Stimulated activated CD8-positive, alpha-beta memory T cell treated with anti-CD3 and anti-CD28 coated beads, Interleukin-4, amount 100 ng/mL, for 4 hours (primary cell): ENCODE data around the gene PRPH2.
"Not testable (repeated sequence)": the region's sequence is repeated elsewhere in the genome, so short reads cannot be mapped to it uniquely, and the experiment has no call there.

Experiments
- DNase-seq, 2 donors: peaks; one replicate each; pipeline ENCODE4 v3.0.0-alpha.2; 2020; ENCODE audit warnings: low read depth in 2 of 2, low spot score in 1 of 2

Gene PRPH2

GRCh38 chr6:42742116-42742894 lies 19.9 kb upstream of the PRPH2 start:
- DNase-seq = no peak

GRCh38 chr6:42740725-42741124 lies 18.3 kb upstream of the PRPH2 start:
- DNase-seq = no peak

GRCh38 chr6:42735976-42736375 lies 13.6 kb upstream of the PRPH2 start:
- DNase-seq = no peak

- DNase-seq = not testable (repeated sequence)
Observed at GRCh38 chr6:42733867-42734481, 11.6 kb upstream of the PRPH2 start.

GRCh38 chr6:42729731-42730130 lies 7.3 kb upstream of the PRPH2 start:
- DNase-seq = no peak

- DNase-seq = no peak
Observed at GRCh38 chr6:42727627-42728026, 5.2 kb upstream of the PRPH2 start.

DNA sequence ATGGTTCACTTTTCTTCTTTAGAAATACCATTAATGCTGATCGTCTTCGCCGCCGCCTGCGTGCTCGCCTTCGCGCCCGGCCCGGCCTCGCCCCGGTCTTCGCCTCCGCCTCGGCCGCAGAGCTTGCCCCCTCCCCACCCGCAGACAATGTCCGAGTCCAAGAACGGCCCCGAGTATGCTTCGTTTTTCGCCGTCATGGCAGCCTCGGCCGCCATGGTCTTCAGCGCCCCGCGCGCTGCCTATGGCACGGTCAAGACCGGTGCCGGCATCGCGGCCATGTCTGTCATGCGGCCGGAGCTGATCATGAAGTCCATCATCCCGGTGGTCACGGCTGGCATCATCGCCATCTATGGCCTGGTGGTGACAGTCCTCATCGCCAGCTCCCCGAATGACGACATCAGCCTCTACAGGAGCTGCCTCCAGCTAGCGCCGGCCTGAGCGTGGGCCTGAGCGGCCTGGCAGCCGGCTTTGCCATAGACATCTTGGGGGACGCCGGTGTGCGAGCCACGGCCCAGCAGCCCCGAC lies 4.8 kb upstream of the PRPH2 start:
- DNase-seq = no peak

- DNase-seq = peak; percentile 41 to 51
Observed at GRCh38 chr6:42726485-42727086, 4.2 kb upstream of the PRPH2 start.

DNA sequence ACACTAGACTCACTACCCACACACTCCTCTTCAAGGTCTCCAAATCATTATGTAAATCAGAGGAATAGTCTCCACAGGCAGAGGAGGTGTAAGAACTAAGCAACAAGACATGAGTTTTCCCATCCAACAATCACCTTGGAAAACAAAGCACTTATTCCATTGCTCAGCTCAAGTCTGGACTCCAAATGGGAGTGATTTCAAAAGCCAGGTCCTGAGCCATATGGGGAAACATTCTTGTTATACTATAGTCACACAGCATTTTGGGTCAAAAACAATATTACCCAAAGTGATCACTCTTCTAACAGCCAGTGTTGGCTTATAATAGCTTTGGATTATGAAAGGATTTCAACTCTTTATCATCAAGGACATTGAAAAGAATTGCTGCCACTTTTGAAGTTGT lies 3.6 kb upstream of the PRPH2 start:
- no peak for DNase-seq

- DNase-seq = no peak
Observed at GRCh38 chr6:42724825-42725224, 2.4 kb upstream of the PRPH2 start.

GRCh38 chr6:42720739-42721138 lies 1.7 kb downstream of the PRPH2 start:
- no peak for DNase-seq

GRCh38 chr6:42715871-42716270 lies 6.5 kb downstream of the PRPH2 start:
- DNase-seq = no peak

DNA sequence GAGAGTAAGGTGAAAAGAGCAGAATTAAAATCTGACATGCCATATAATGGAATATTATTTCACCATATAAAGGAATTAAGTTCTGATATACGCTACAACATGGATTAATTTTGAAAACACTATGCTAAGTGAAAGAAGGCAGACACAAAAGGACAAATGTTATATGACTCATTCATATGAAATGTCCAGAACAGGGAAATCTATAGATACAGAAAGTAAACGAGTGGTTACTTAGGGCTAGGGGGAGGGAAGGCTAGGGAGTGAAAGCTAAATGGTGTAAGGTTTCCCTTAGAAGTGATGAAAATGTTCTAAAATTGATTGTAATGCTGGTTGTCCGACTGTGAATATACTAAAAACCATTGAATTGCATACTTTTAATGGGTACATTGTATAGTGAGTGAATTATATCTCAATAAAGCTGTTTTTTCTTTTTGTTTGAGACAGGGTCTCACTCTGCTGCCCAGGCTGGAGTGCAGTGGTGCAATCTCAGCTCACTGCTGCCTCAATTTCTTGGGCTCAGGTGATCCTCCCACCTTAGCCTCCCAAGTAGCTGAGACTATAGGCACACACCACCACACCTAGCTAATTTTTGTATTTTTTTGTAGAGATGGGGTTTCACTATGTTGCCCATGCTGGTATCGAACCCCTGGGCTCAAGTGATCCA lies 8.2 kb downstream of the PRPH2 start:
- no peak for DNase-seq

DNA sequence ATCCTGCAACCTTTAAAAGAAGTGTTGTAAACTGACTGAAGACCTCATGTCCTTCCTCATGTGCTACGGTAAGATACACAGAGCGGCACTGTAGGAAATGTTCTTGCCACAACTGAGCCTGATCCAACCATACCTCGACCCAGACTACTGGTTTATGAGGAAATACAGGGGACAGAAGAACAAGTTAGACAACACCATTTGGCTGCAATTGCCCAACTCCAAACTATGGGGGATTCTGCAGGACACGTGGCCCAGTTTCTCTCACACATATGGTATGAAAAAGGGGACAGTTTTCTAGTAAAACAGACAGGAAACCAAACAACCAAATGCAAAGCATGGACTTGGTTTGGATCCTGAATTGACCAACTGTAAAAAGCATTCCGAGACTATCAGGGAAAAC lies 10.5 kb downstream of the PRPH2 start:
- no peak for DNase-seq

DNA sequence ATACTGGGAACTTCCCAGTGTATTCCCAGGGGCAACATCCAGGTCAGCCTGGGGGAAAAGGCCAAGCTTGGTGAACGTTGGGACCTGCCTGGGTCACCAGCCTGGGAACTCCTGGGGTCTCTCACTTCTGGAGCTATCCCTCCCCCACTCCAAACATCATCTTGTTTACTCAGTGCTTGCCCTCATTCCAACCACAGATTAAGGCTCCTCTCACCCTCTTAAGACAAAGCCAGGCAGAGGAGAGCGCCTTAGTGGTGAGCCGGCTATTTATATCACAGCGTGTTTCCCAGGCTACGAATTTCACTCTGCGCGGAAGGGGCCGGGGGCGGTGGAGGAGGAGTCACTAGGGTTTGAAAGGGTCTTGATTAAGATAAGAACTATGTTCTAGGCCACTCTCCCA lies 12.1 kb downstream of the PRPH2 start:
- DNase-seq = no peak

GRCh38 chr6:42709871-42710270 lies 12.5 kb downstream of the PRPH2 start:
- no peak for DNase-seq

- DNase-seq = no peak
Observed at GRCh38 chr6:42708096-42708495, 14.3 kb downstream of the PRPH2 start.

GRCh38 chr6:42707595-42707994 lies 14.8 kb downstream of the PRPH2 start:
- DNase-seq = no peak

DNA sequence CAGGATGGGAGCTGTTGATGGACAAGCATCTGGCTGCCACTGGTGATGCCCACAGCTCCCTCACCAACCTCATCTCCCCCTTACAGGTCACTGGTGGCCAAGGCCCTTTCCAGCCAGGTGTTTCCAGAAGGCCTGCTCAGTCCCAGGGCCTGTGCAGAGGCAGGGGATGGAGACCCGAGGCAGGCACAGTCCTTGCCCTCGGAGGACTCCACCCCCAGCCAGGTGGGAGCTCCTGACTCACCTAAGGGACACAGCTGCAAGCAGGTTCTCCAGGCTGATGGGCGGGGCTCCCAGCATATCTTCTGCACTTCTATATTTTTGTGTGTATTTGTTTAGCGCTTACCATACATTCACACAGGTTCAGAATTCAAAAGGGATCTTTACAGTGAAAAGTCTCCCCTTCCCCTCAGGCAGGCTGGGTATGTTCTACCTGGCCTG lies 17.4 kb downstream of the PRPH2 start:
- DNase-seq = no peak

DNA sequence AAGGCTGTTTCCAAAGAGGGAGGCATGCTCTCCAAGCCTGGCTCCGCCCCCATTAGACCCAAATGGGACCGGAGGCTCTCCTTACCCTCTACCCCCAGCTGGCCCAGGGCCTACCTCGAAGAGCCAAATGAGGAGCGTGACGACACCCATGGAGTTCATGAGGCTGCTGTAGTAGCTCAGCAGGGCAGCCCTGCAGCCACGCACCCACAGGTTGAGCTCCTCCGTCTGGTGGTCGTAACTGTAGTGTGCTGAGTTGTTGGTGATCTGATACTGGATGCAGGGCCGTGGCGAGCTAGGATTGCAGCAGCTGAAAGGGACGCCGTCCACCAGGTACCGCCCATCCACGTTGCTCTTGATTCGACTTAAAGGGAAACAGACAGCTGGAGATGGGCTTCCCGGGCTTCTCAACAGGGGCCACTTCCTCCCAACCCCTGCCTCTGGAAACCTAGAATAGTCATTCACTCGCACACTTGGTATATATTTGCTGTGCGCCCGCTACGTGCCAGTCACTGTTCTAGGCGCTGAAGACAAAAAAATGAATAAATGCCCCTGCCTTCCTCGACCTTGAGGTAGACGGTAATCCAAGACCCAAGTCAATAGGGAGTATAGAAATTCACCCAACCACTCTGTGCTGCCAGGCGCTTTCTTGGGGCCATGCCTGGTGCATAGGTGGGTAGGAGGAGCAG lies 18.0 kb downstream of the PRPH2 start:
- DNase-seq = no peak

DNA sequence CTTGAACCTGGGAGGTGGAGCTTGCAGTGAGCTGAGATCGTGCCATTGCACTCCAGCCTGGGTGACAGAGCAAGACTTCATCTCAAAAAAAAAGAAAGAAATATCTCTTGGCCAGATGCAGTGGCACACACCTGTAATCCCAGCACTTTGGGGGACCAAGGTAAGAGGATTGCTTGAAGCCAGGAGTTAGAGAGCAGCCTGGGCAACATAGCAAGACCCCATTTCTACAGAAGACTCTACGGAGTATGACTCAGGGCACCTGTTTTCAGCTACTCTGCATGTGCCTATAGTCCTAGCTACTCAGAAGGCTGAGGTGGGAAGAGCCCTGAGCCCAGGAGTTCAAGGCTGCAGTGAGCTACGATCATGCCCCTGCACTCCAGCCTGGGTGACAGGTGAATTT lies 19.6 kb downstream of the PRPH2 start:
- not testable (repeated sequence) for DNase-seq
